Measurements from ENCODE around the gene CD44. TPM values are rescaled to one million over a fixed set of nuclear protein-coding genes. Genes with fewer than 3 reads are reported as not detected.

Gene CD44
- total RNA-seq, 1 experiment from 2014 or later, result 0.86 TPM

GRCh38 chr11:35100013-35100383, 39.0 kb upstream of the CD44 start:
- Histone ChIP-seq H3K9me3 (ENCODE audit: low read length) (no peaks in the 10 kb centered on the region), H3K36me3 (ENCODE audit: insufficient read depth, low read length) (no peaks in the 10 kb centered on the region), H3K4me3 (ENCODE audit: low read length) (no peak overlapping the region), H3K27me3 (ENCODE audit: low read length) (no peaks in the 10 kb centered on the region), H4K20me1 (ENCODE audit: insufficient read depth, low read depth, low read length) (no peaks in the 10 kb centered on the region), H3K4me2 (ENCODE audit: low read depth, low read length, poor library complexity, severe bottlenecking) (no peak overlapping the region), H3K9ac (ENCODE audit: low read length) (no peak overlapping the region), H3K9me2 (replicated peaks; ENCODE audit: insufficient read depth, low read length) (no peaks in the 10 kb centered on the region), H3K79me2 (ENCODE audit: low read length) (no peaks in the 10 kb centered on the region), H3K27ac (ENCODE audit: low read length) (no peak overlapping the region), H2AFZ (ENCODE audit: low read length) (no peak overlapping the region), H3K4me1 (ENCODE audit: low read length) (no peaks in the 10 kb centered on the region; the same call in 1 of the 2 replicates)
- no peak for DNase-seq

GRCh38 chr11:35101223-35101622, 37.7 kb upstream of the CD44 start:
- H3K4me2 ChIP-seq (ENCODE audit: low read depth, low read length, poor library complexity, severe bottlenecking), result no peak overlapping the region
- H3K79me2 ChIP-seq (ENCODE audit: low read length), result no peaks in the 10 kb centered on the region

GRCh38 chr11:35102267-35102666, 36.7 kb upstream of the CD44 start:
- H3K79me2 ChIP-seq (ENCODE audit: low read length), result no peaks in the 10 kb centered on the region
- H3K9me3 ChIP-seq (ENCODE audit: low read length), result no peaks in the 10 kb centered on the region
- DNase-seq, result no peak

More at GRCh38 chr11:35101223-35101622, 37.7 kb upstream of the CD44 start:
- Histone ChIP-seq H3K36me3 (ENCODE audit: insufficient read depth, low read length) (no peaks in the 10 kb centered on the region), H3K9me2 (replicated peaks; ENCODE audit: insufficient read depth, low read length) (no peaks in the 10 kb centered on the region), H3K27me3 (ENCODE audit: low read length) (no peaks in the 10 kb centered on the region), H3K9me3 (ENCODE audit: low read length) (no peaks in the 10 kb centered on the region), H3K4me3 (ENCODE audit: low read length) (no peak overlapping the region), H3K27ac (ENCODE audit: low read length) (no peak overlapping the region), H3K4me1 (ENCODE audit: low read length) (peaks cover 12% of the 10 kb centered on the region), H3K9ac (ENCODE audit: low read length) (no peak overlapping the region), H2AFZ (ENCODE audit: low read length) (no peak overlapping the region), H4K20me1 (ENCODE audit: insufficient read depth, low read depth, low read length) (no peaks in the 10 kb centered on the region)
- no peak for DNase-seq

GRCh38 chr11:35103366-35104208, 35.4 kb upstream of the CD44 start:
- Histone ChIP-seq H3K36me3 (ENCODE audit: insufficient read depth, low read length) (no peaks in the 10 kb centered on the region), H3K9ac (ENCODE audit: low read length) (no peak overlapping the region), H3K79me2 (ENCODE audit: low read length) (no peaks in the 10 kb centered on the region)

More at GRCh38 chr11:35102267-35102666, 36.7 kb upstream of the CD44 start:
- H3K27ac ChIP-seq (ENCODE audit: low read length), result no peak overlapping the region
- no peaks in the 10 kb centered on the region for H3K9me2 ChIP-seq (replicated peaks; ENCODE audit: insufficient read depth, low read length)
- no peaks in the 10 kb centered on the region for H3K36me3 ChIP-seq (ENCODE audit: insufficient read depth, low read length)
- H3K27me3 ChIP-seq (ENCODE audit: low read length), result no peaks in the 10 kb centered on the region
- no peak overlapping the region for H2AFZ ChIP-seq (ENCODE audit: low read length)
- no peaks in the 10 kb centered on the region for H4K20me1 ChIP-seq (ENCODE audit: insufficient read depth, low read depth, low read length)
- H3K4me3 ChIP-seq (ENCODE audit: low read length), result no peak overlapping the region
- no peak overlapping the region for H3K4me2 ChIP-seq (ENCODE audit: low read depth, low read length, poor library complexity, severe bottlenecking)
- peaks cover 22% of the 10 kb centered on the region for H3K4me1 ChIP-seq (ENCODE audit: low read length)
- H3K9ac ChIP-seq (ENCODE audit: low read length), result no peak overlapping the region

GRCh38 chr11:35104655-35105054, 34.3 kb upstream of the CD44 start:
- Histone ChIP-seq H3K79me2 (ENCODE audit: low read length) (no peaks in the 10 kb centered on the region), H3K9ac (ENCODE audit: low read length) (no peak overlapping the region), H3K9me3 (ENCODE audit: low read length) (no peaks in the 10 kb centered on the region), H3K4me1 (ENCODE audit: low read length) (peaks cover 42% of the 10 kb centered on the region), H3K4me3 (ENCODE audit: low read length) (no peak overlapping the region), H3K36me3 (ENCODE audit: insufficient read depth, low read length) (no peaks in the 10 kb centered on the region), H3K27ac (ENCODE audit: low read length) (no peak overlapping the region), H4K20me1 (ENCODE audit: insufficient read depth, low read depth, low read length) (no peaks in the 10 kb centered on the region), H3K27me3 (ENCODE audit: low read length) (no peaks in the 10 kb centered on the region), H3K9me2 (replicated peaks; ENCODE audit: insufficient read depth, low read length) (no peaks in the 10 kb centered on the region), H2AFZ (ENCODE audit: low read length) (no peak overlapping the region), H3K4me2 (ENCODE audit: low read depth, low read length, poor library complexity, severe bottlenecking) (no peak overlapping the region)
- no peak for DNase-seq

More at GRCh38 chr11:35103366-35104208, 35.4 kb upstream of the CD44 start:
- no peak for DNase-seq
- Histone ChIP-seq H3K27me3 (ENCODE audit: low read length) (no peaks in the 10 kb centered on the region), H2AFZ (ENCODE audit: low read length) (no peak overlapping the region), H3K9me3 (ENCODE audit: low read length) (no peaks in the 10 kb centered on the region), H4K20me1 (ENCODE audit: insufficient read depth, low read depth, low read length) (no peaks in the 10 kb centered on the region), H3K4me1 (ENCODE audit: low read length) (peaks cover 35% of the 10 kb centered on the region), H3K9me2 (replicated peaks; ENCODE audit: insufficient read depth, low read length) (no peaks in the 10 kb centered on the region), H3K4me3 (ENCODE audit: low read length) (no peak overlapping the region), H3K27ac (ENCODE audit: low read length) (no peak overlapping the region), H3K4me2 (ENCODE audit: low read depth, low read length, poor library complexity, severe bottlenecking) (no peak overlapping the region)

GRCh38 chr11:35105319-35106079, 33.5 kb upstream of the CD44 start:
- Histone ChIP-seq H3K27ac (ENCODE audit: low read length) (no peak overlapping the region), H3K9me2 (replicated peaks; ENCODE audit: insufficient read depth, low read length) (no peaks in the 10 kb centered on the region), H3K79me2 (ENCODE audit: low read length) (no peaks in the 10 kb centered on the region), H3K4me2 (ENCODE audit: low read depth, low read length, poor library complexity, severe bottlenecking) (no peak overlapping the region), H4K20me1 (ENCODE audit: insufficient read depth, low read depth, low read length) (no peaks in the 10 kb centered on the region), H3K9ac (ENCODE audit: low read length) (no peak overlapping the region), H3K27me3 (ENCODE audit: low read length) (no peaks in the 10 kb centered on the region), H3K9me3 (ENCODE audit: low read length) (no peaks in the 10 kb centered on the region), H3K36me3 (ENCODE audit: insufficient read depth, low read length) (no peaks in the 10 kb centered on the region), H3K4me3 (ENCODE audit: low read length) (no peak overlapping the region), H3K4me1 (ENCODE audit: low read length) (peaks cover 44% of the 10 kb centered on the region), H2AFZ (ENCODE audit: low read length) (no peak overlapping the region)
- DNase-seq, result no peak

- Histone ChIP-seq H3K9ac (ENCODE audit: low read length) (peak overlapping the region; percentile 27; the same call in 1 of the 2 replicates), H4K20me1 (ENCODE audit: insufficient read depth, low read depth, low read length) (no peaks in the 10 kb centered on the region), H3K27ac (ENCODE audit: low read length) (peak overlapping the region; percentile 75), H2AFZ (ENCODE audit: low read length) (no peak overlapping the region), H3K36me3 (ENCODE audit: insufficient read depth, low read length) (no peaks in the 10 kb centered on the region), H3K4me1 (ENCODE audit: low read length) (peaks cover 44% of the 10 kb centered on the region), H3K9me3 (ENCODE audit: low read length) (no peaks in the 10 kb centered on the region), H3K79me2 (ENCODE audit: low read length) (no peaks in the 10 kb centered on the region), H3K4me3 (ENCODE audit: low read length) (peak overlapping the region; percentile 39; the same call in 1 of the 2 replicates), H3K9me2 (replicated peaks; ENCODE audit: insufficient read depth, low read length) (no peaks in the 10 kb centered on the region), H3K4me2 (ENCODE audit: low read depth, low read length, poor library complexity, severe bottlenecking) (peak overlapping the region; percentile 52), H3K27me3 (ENCODE audit: low read length) (no peaks in the 10 kb centered on the region)
- DNase-seq, result peak; percentile 82
Observed at GRCh38 chr11:35106595-35106994, 32.4 kb upstream of the CD44 start.

GRCh38 chr11:35107861-35108260, 31.1 kb upstream of the CD44 start:
- peaks cover 44% of the 10 kb centered on the region for H3K4me1 ChIP-seq (ENCODE audit: low read length)
- H3K27me3 ChIP-seq (ENCODE audit: low read length), result no peaks in the 10 kb centered on the region
- H2AFZ ChIP-seq (ENCODE audit: low read length), result no peak overlapping the region
- no peak overlapping the region for H3K4me2 ChIP-seq (ENCODE audit: low read depth, low read length, poor library complexity, severe bottlenecking)
- H3K27ac ChIP-seq (ENCODE audit: low read length), result peak overlapping the region; percentile 75; the same call in 1 of the 2 replicates
- H3K36me3 ChIP-seq (ENCODE audit: insufficient read depth, low read length), result no peaks in the 10 kb centered on the region
- DNase-seq, result no peak
- no peaks in the 10 kb centered on the region for H3K9me2 ChIP-seq (replicated peaks; ENCODE audit: insufficient read depth, low read length)
- H3K79me2 ChIP-seq (ENCODE audit: low read length), result no peaks in the 10 kb centered on the region
- H3K9me3 ChIP-seq (ENCODE audit: low read length), result no peaks in the 10 kb centered on the region
- H3K4me3 ChIP-seq (ENCODE audit: low read length), result no peak overlapping the region
- no peaks in the 10 kb centered on the region for H4K20me1 ChIP-seq (ENCODE audit: insufficient read depth, low read depth, low read length)
- H3K9ac ChIP-seq (ENCODE audit: low read length), result no peak overlapping the region
